Thoracic aorta (tissue), 2 donors: ENCODE data around the gene BST1. TPM values are rescaled to one million over a fixed set of nuclear protein-coding genes. Genes with fewer than 3 reads are reported as not detected.
"Not testable (repeated sequence)": the region's sequence is repeated elsewhere in the genome, so short reads cannot be mapped to it uniquely, and the experiment has no call there.

Experiments
- ATAC-seq: fragments of 150-250 bp; one replicate; pipeline ENCODE4 v1.8.0; 2017; ENCODE audit warnings: low read depth; ENCODE audit not compliant: insufficient number of reproducible peaks, low FRiP score
- DNase-seq: peaks from one replicate; pipeline ENCODE4 v3.0.0-alpha.2; 2020; ENCODE audit warnings: low spot score
- H3K27ac ChIP-seq, 2 donors: fragments of 200-600 bp; sonication (generic); 1 replicate in 1 of 2; 2 replicates in 1 of 2; pipeline ENCODE4 v1.5.1; 2016; ENCODE audit warnings: mild to moderate bottlenecking in 2 of 2, moderate library complexity in 2 of 2
- H3K27me3 ChIP-seq: fragments of 200-600 bp; sonication (generic); replicated peaks from 2 replicates; pipeline ENCODE4 v1.6.0; 2016; ENCODE audit warnings: mild to moderate bottlenecking; ENCODE audit not compliant: insufficient read depth
- H3K36me3 ChIP-seq: fragments of 200-600 bp; sonication (generic); one replicate; pipeline ENCODE4 v1.5.1; 2016
- H3K4me1 ChIP-seq, 2 donors: fragments of 200-600 bp; sonication (generic); 1 replicate in 1 of 2; 2 replicates in 1 of 2; pipeline versions ENCODE4 v1.5.1 to v1.6.0; 2016; ENCODE audit warnings: low read depth in 2 of 2, mild to moderate bottlenecking in 1 of 2; ENCODE audit not compliant: control insufficient read depth in 1 of 2
- H3K4me3 ChIP-seq: fragments of 200-600 bp; sonication (generic); 2 replicates; pipeline ENCODE4 v1.5.1; 2016; ENCODE audit warnings: mild to moderate bottlenecking
- H3K9me3 ChIP-seq: fragments of 200-600 bp; sonication (generic); 2 replicates; pipeline ENCODE4 v1.5.1; 2016
- total RNA-seq, 2 donors: library from RNA; depleted of rRNA; stranded (reverse); fragments of >200 nt; gene quantifications; one replicate each; pipeline versions ENCODE4 v1.1.0 to v1.2.3, GENCODE V29; 2016
- TF ChIP-seq, protein P1 (sequence below): fragments of 200-600 bp; sonication (generic); IDR thresholded peaks from one replicate; pipeline ENCODE4 v1.5.1; 2019; ENCODE audit warnings: antibody characterized with exemption

The BST1 gene
- total RNA-seq, 2 donors from 2014 or later = 9.2 to 15.7 TPM

DNA sequence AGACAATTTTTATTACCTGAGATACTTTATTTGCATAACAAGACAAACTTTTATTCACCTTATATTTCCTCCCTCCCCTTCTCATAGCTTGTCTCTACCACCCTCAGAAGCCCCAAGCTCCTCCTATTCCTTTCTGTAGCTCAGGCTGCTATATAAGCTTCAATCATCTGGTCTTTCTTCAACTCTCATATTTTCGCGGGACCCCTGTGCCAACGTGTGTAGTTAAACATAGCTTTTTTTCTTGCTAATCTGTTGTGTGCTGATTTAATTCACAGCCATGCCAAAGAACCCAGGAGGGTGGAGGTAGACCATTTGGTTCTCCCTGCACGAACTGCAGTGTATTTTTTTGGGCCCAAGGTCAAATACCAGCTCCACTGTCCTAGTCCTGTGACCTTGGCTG, 54.2 kb downstream of the BST1 start:
- ATAC-seq (no peak), DNase-seq (no peak)
- H3K4me1 ChIP-seq = no peaks in the 10 kb centered on the region
- no peaks in the 10 kb centered on the region for H3K36me3 ChIP-seq
- no peak overlapping the region for H3K27ac ChIP-seq
- TF ChIP-seq, protein P1, sequence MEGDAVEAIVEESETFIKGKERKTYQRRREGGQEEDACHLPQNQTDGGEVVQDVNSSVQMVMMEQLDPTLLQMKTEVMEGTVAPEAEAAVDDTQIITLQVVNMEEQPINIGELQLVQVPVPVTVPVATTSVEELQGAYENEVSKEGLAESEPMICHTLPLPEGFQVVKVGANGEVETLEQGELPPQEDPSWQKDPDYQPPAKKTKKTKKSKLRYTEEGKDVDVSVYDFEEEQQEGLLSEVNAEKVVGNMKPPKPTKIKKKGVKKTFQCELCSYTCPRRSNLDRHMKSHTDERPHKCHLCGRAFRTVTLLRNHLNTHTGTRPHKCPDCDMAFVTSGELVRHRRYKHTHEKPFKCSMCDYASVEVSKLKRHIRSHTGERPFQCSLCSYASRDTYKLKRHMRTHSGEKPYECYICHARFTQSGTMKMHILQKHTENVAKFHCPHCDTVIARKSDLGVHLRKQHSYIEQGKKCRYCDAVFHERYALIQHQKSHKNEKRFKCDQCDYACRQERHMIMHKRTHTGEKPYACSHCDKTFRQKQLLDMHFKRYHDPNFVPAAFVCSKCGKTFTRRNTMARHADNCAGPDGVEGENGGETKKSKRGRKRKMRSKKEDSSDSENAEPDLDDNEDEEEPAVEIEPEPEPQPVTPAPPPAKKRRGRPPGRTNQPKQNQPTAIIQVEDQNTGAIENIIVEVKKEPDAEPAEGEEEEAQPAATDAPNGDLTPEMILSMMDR = no peak
- H3K9me3 ChIP-seq = no peaks in the 10 kb centered on the region
- no peak overlapping the region for H3K4me3 ChIP-seq
- no peaks in the 10 kb centered on the region for H3K27me3 ChIP-seq

- Histone ChIP-seq H3K4me3 (no peak overlapping the region), H3K27me3 (no peaks in the 10 kb centered on the region), H3K36me3 (no peaks in the 10 kb centered on the region), H3K9me3 (no peaks in the 10 kb centered on the region), H3K4me1 (no peaks in the 10 kb centered on the region), H3K27ac (no peak overlapping the region)
- DNase-seq (no peak), ATAC-seq (no peak)
- TF ChIP-seq, protein P1 = no peak
These were observed 55.4 kb downstream of the BST1 start for GRCh38 chr4:15758294-15758693.

GRCh38 chr4:15762460-15762859, 59.6 kb downstream of the BST1 start:
- not testable (repeated sequence) for H3K36me3 ChIP-seq, H3K9me3 ChIP-seq, H3K27ac ChIP-seq, ATAC-seq, DNase-seq, H3K27me3 ChIP-seq, H3K4me3 ChIP-seq, H3K4me1 ChIP-seq

- TF ChIP-seq, protein P1 = no peak
- Histone ChIP-seq H3K4me1 (no peaks in the 10 kb centered on the region), H3K27ac (no peak overlapping the region), H3K9me3 (no peaks in the 10 kb centered on the region), H3K4me3 (no peak overlapping the region), H3K36me3 (no peaks in the 10 kb centered on the region), H3K27me3 (no peaks in the 10 kb centered on the region)
- ATAC-seq (no peak), DNase-seq (no peak)
These were observed 62.5 kb downstream of the BST1 start for GRCh38 chr4:15765391-15765790.

- Histone ChIP-seq H3K9me3 (no peaks in the 10 kb centered on the region), H3K4me1 (no peaks in the 10 kb centered on the region), H3K36me3 (no peaks in the 10 kb centered on the region), H3K27me3 (no peaks in the 10 kb centered on the region), H3K4me3 (no peak overlapping the region), H3K27ac (no peak overlapping the region)
- TF ChIP-seq, protein P1 = no peak
- ATAC-seq = no peak
- no peak for DNase-seq
These were observed 63.2 kb downstream of the BST1 start for GRCh38 chr4:15765910-15766697.

GRCh38 chr4:15766821-15767220, 64.0 kb downstream of the BST1 start:
- no peaks in the 10 kb centered on the region for H3K9me3 ChIP-seq

More at GRCh38 chr4:15766821-15767220, 64.0 kb downstream of the BST1 start:
- no peak for ATAC-seq
- TF ChIP-seq, protein P1 = no peak
- H3K27ac ChIP-seq = no peak overlapping the region
- DNase-seq = no peak
- H3K27me3 ChIP-seq = no peaks in the 10 kb centered on the region
- no peak overlapping the region for H3K4me3 ChIP-seq
- no peaks in the 10 kb centered on the region for H3K4me1 ChIP-seq
- H3K36me3 ChIP-seq = no peaks in the 10 kb centered on the region
